ENCODE results near the gene EOGT. TPM values are rescaled to one million over a fixed set of nuclear protein-coding genes. Genes with fewer than 3 reads are reported as not detected.

The EOGT gene
- total and polyA plus RNA-seq, 2 of the 4 experiments (the other 2 are of a cell fraction), result 12.3 to 41.2 TPM

- no TSS peak for BruUV-seq (replicated peaks)
- no peak overlapping the region for H2AFZ ChIP-seq (replicated peaks; ENCODE audit: low read length, poor library complexity)
- H3K23ac ChIP-seq (ENCODE audit: low read depth, low read length), result no peak overlapping the region
- in situ Hi-C loops (cut with MboI; ENCODE audit: low sequenced_read_pairs), result no loop called here
- no peak overlapping the region for H3K4me2 ChIP-seq (ENCODE audit: low read depth, low read length)
- no peak overlapping the region for H2BK20ac ChIP-seq (ENCODE audit: low read depth, low read length)
- no peak overlapping the region for H4K91ac ChIP-seq (ENCODE audit: insufficient read depth, low read depth, low read length)
- TF ChIP-seq RFX5 (IDR thresholded peaks at IDR 0.05; ENCODE audit: low read depth, low read length) (no peak), FOS (IDR thresholded peaks at IDR 0.05; ENCODE audit: low read depth, low read length) (no peak), POLR2A (IDR thresholded peaks at IDR 0.05; ENCODE audit: low read depth, low read length) (no peak), MAZ (IDR thresholded peaks at IDR 0.05; ENCODE audit: borderline replicate concordance, low read depth, low read length) (no peak), BHLHE40 (IDR thresholded peaks at IDR 0.05; ENCODE audit: low read depth, low read length) (no peak), CHD1 (IDR thresholded peaks at IDR 0.05; ENCODE audit: low read depth, low read length) (no peak), SMC3 (IDR thresholded peaks at IDR 0.05; ENCODE audit: low read depth, low read length) (no peak), MXI1 (IDR thresholded peaks at IDR 0.05; ENCODE audit: borderline replicate concordance, low read depth, low read length) (no peak), RCOR1 (IDR thresholded peaks at IDR 0.05; ENCODE audit: insufficient replicate concordance, low read length) (no peak), MAFK (IDR thresholded peaks at IDR 0.05; ENCODE audit: low read depth, low read length) (no peak), CEBPB (IDR thresholded peaks at IDR 0.05; ENCODE audit: low read depth, low read length) (no peak), RAD21 (IDR thresholded peaks at IDR 0.05; ENCODE audit: low read length) (no peak), NFE2L2 (IDR thresholded peaks at IDR 0.05; ENCODE audit: low read depth, low read length) (no peak)
- TF ChIP-seq, protein P1, sequence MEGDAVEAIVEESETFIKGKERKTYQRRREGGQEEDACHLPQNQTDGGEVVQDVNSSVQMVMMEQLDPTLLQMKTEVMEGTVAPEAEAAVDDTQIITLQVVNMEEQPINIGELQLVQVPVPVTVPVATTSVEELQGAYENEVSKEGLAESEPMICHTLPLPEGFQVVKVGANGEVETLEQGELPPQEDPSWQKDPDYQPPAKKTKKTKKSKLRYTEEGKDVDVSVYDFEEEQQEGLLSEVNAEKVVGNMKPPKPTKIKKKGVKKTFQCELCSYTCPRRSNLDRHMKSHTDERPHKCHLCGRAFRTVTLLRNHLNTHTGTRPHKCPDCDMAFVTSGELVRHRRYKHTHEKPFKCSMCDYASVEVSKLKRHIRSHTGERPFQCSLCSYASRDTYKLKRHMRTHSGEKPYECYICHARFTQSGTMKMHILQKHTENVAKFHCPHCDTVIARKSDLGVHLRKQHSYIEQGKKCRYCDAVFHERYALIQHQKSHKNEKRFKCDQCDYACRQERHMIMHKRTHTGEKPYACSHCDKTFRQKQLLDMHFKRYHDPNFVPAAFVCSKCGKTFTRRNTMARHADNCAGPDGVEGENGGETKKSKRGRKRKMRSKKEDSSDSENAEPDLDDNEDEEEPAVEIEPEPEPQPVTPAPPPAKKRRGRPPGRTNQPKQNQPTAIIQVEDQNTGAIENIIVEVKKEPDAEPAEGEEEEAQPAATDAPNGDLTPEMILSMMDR (conservative IDR thresholded peaks at IDR 0.05; ENCODE audit: low read depth, low read length), result no peak
- TF ChIP-seq, protein P2, sequence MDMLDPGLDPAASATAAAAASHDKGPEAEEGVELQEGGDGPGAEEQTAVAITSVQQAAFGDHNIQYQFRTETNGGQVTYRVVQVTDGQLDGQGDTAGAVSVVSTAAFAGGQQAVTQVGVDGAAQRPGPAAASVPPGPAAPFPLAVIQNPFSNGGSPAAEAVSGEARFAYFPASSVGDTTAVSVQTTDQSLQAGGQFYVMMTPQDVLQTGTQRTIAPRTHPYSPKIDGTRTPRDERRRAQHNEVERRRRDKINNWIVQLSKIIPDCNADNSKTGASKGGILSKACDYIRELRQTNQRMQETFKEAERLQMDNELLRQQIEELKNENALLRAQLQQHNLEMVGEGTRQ (IDR thresholded peaks at IDR 0.05; ENCODE audit: low read depth, low read length), result no peak
- TF ChIP-seq, protein P3, sequence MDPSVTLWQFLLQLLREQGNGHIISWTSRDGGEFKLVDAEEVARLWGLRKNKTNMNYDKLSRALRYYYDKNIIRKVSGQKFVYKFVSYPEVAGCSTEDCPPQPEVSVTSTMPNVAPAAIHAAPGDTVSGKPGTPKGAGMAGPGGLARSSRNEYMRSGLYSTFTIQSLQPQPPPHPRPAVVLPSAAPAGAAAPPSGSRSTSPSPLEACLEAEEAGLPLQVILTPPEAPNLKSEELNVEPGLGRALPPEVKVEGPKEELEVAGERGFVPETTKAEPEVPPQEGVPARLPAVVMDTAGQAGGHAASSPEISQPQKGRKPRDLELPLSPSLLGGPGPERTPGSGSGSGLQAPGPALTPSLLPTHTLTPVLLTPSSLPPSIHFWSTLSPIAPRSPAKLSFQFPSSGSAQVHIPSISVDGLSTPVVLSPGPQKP (IDR thresholded peaks at IDR 0.05; ENCODE audit: borderline replicate concordance, low read depth, low read length), result no peak
- H3K4me1 ChIP-seq (ENCODE audit: control insufficient read depth, insufficient read depth, low read length), result no peaks in the 10 kb centered on the region
- no peak overlapping the region for H3K4me3 ChIP-seq (ENCODE audit: insufficient read depth, low read depth, low read length)
- ChIA-PET POLR2A (ENCODE audit: unreplicated experiment) (no interaction called here), CTCF (no interaction called here)
- ATAC-seq (ENCODE audit: low read depth), result no peak
- H3K18ac ChIP-seq (ENCODE audit: low read depth, low read length), result no peak overlapping the region
- no peaks in the 10 kb centered on the region for H3K9me3 ChIP-seq (ENCODE audit: control insufficient read depth, insufficient read depth, low read length)
- H4K20me1 ChIP-seq (ENCODE audit: insufficient read depth, low read length), result no peaks in the 10 kb centered on the region
- no peak overlapping the region for H3K56ac ChIP-seq (ENCODE audit: extremely low read depth, insufficient read depth, low read length)
- no peak overlapping the region for H2BK15ac ChIP-seq (ENCODE audit: low read depth, low read length)
- dilution Hi-C loops (cut with HindIII; ENCODE audit: low sequenced_read_pairs, unreplicated experiment), result no loop called here
- no peaks in the 10 kb centered on the region for H3K79me1 ChIP-seq (ENCODE audit: low read depth in 1 of 2, low read length in 2 of 2)
- no peak overlapping the region for H2AK9ac ChIP-seq (replicated peaks; ENCODE audit: low read depth, low read length, poor library complexity)
- no peak overlapping the region for H3K9ac ChIP-seq (ENCODE audit: low read depth, low read length)
- H3K36me3 ChIP-seq (ENCODE audit: control insufficient read depth, insufficient read depth, low read length), result no peaks in the 10 kb centered on the region
- peaks cover 9% of the 10 kb centered on the region for H3K27me3 ChIP-seq (ENCODE audit: control insufficient read depth, insufficient read depth, low read length)
- H2BK5ac ChIP-seq (ENCODE audit: low read depth, low read length, poor library complexity, severe bottlenecking), result no peak overlapping the region
- no peak overlapping the region for H2BK120ac ChIP-seq (ENCODE audit: low read depth, low read length)
- intact Hi-C loops (cut with micrococcal nuclease), result no loop called here
- H2AK5ac ChIP-seq (ENCODE audit: low read depth, low read length), result no peak overlapping the region
- H3K27ac ChIP-seq (ENCODE audit: insufficient read depth, low read length), result no peak overlapping the region
- no peak overlapping the region for H4K8ac ChIP-seq (ENCODE audit: low read depth in 2 of 2, low read length in 2 of 2)
- H3K4ac ChIP-seq (ENCODE audit: low read depth, low read length), result no peak overlapping the region
- no peaks in the 10 kb centered on the region for H3K9me1 ChIP-seq (ENCODE audit: insufficient read depth, low read length)
- no peak overlapping the region for H4K5ac ChIP-seq (ENCODE audit: low read depth, low read length)
- no CpG with 5 or more reads among the region's 3 CpGs for WGBS, 2 experiments (ENCODE audit: extremely low coverage in 2 of 2, insufficient read length in 1 of 2)
- DNase-seq, result no peak
- H3K14ac ChIP-seq (replicated peaks; ENCODE audit: low read depth, low read length), result no peak overlapping the region
These were observed 54.6 kb downstream of the EOGT start for GRCh38 chr3:68958932-68959331.

All from IMR-90 (cell line).